Ramos (cell line): ENCODE data around the gene SNX1.
"Not testable (repeated sequence)": the region's sequence is repeated elsewhere in the genome, so short reads cannot be mapped to it uniquely, and the experiment has no call there.

Experiments used
- in situ Hi-C: fragments of 300-500 bp; cut with MboI; formaldehyde crosslinking; loops from one replicate; pipeline ENCODE4 v1.14.3; 2022; ENCODE audit warnings: low sequenced_read_pairs; ENCODE audit not compliant: unreplicated experiment

The SNX1 gene

GRCh38 chr15:64110950-64111678 lies 15.3 kb downstream of the SNX1 start:
- in situ Hi-C loops, result no loop called here

GRCh38 chr15:64111679-64112050 lies 15.9 kb downstream of the SNX1 start:
- in situ Hi-C loops, result no loop called here

GRCh38 chr15:64112073-64112772 lies 16.4 kb downstream of the SNX1 start:
- in situ Hi-C loops, result no loop called here

GRCh38 chr15:64112904-64113303 lies 17.1 kb downstream of the SNX1 start:
- in situ Hi-C loops, result no loop called here

GRCh38 chr15:64117759-64118487 lies 22.1 kb downstream of the SNX1 start:
- in situ Hi-C loops, result no loop called here

GRCh38 chr15:64120322-64120721 lies 24.5 kb downstream of the SNX1 start:
- in situ Hi-C loops, result not testable (repeated sequence)

GRCh38 chr15:64121614-64122013 lies 25.8 kb downstream of the SNX1 start:
- in situ Hi-C loops, result no loop called here

- in situ Hi-C loops, result no loop called here
These were observed 26.7 kb downstream of the SNX1 start for GRCh38 chr15:64122444-64122843.

- in situ Hi-C loops, result no loop called here
These were observed 27.2 kb downstream of the SNX1 start for GRCh38 chr15:64122936-64123351.

GRCh38 chr15:64125978-64126377 lies 30.2 kb downstream of the SNX1 start:
- in situ Hi-C loops, result no loop called here

- in situ Hi-C loops, result no loop called here
These were observed 31.9 kb downstream of the SNX1 start for GRCh38 chr15:64127521-64128270.

GRCh38 chr15:64130159-64130558 lies 34.4 kb downstream of the SNX1 start:
- in situ Hi-C loops, result no loop called here

GRCh38 chr15:64131547-64131946 lies 35.8 kb downstream of the SNX1 start:
- in situ Hi-C loops, result no loop called here

GRCh38 chr15:64132217-64132616 lies 36.4 kb downstream of the SNX1 start:
- in situ Hi-C loops, result no loop called here

- in situ Hi-C loops, result no loop called here
These were observed 38.0 kb downstream of the SNX1 start for GRCh38 chr15:64133623-64134344.

- in situ Hi-C loops, result no loop called here
These were observed 38.6 kb downstream of the SNX1 start for GRCh38 chr15:64134345-64134829.

GRCh38 chr15:64136347-64136746 lies 40.6 kb downstream of the SNX1 start:
- in situ Hi-C loops, result no loop called here

GRCh38 chr15:64137226-64137833 lies 41.5 kb downstream of the SNX1 start:
- in situ Hi-C loops, result no loop called here

GRCh38 chr15:64138331-64138941 lies 42.7 kb downstream of the SNX1 start:
- in situ Hi-C loops, result no loop called here
